Measurements from ENCODE around the gene API5. TPM values are rescaled to one million over a fixed set of nuclear protein-coding genes. Genes with fewer than 3 reads are reported as not detected.

API5 gene
- total and polyA plus RNA-seq, 9 donors: 29.9 to 83.2 (median 68.9) TPM

DNA sequence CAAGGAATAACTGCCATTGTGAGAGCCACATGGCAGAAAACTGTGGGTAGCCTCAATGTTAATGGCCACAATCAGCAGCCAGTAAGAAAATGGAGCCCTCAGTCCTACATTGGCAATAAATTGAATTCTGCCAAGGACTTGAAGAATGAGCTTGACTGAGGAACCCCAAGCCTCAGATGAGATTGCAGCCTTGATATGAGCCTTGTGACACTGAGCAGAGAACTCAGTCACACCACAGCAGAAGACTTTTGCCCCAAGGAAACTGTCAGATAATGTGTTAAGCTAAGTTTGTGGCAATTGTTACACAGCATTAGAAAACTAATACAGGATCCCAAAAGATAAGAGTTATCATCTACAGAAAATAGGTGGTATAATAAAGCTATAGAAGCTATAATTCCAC is 44.5 kb downstream of the API5 start:
- H3K27ac ChIP-seq: no peak overlapping the region
- TF ChIP-seq POLR2A (IDR thresholded peaks at IDR 0.05): no peak
- TF ChIP-seq EP300 (IDR thresholded peaks at IDR 0.05): no peak
- TF ChIP-seq, protein P1, sequence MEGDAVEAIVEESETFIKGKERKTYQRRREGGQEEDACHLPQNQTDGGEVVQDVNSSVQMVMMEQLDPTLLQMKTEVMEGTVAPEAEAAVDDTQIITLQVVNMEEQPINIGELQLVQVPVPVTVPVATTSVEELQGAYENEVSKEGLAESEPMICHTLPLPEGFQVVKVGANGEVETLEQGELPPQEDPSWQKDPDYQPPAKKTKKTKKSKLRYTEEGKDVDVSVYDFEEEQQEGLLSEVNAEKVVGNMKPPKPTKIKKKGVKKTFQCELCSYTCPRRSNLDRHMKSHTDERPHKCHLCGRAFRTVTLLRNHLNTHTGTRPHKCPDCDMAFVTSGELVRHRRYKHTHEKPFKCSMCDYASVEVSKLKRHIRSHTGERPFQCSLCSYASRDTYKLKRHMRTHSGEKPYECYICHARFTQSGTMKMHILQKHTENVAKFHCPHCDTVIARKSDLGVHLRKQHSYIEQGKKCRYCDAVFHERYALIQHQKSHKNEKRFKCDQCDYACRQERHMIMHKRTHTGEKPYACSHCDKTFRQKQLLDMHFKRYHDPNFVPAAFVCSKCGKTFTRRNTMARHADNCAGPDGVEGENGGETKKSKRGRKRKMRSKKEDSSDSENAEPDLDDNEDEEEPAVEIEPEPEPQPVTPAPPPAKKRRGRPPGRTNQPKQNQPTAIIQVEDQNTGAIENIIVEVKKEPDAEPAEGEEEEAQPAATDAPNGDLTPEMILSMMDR (IDR thresholded peaks at IDR 0.05): no peak
- H3K27me3 ChIP-seq: no peaks in the 10 kb centered on the region
- no peak for DNase-seq
- H3K4me3 ChIP-seq: no peak overlapping the region
- H3K36me3 ChIP-seq: no peaks in the 10 kb centered on the region
- H3K9me3 ChIP-seq: no peaks in the 10 kb centered on the region
- intact Hi-C loops (cut with DNase I): no loop called here
- peaks cover 9% of the 10 kb centered on the region for H3K4me1 ChIP-seq (ENCODE audit: insufficient read depth)

DNA sequence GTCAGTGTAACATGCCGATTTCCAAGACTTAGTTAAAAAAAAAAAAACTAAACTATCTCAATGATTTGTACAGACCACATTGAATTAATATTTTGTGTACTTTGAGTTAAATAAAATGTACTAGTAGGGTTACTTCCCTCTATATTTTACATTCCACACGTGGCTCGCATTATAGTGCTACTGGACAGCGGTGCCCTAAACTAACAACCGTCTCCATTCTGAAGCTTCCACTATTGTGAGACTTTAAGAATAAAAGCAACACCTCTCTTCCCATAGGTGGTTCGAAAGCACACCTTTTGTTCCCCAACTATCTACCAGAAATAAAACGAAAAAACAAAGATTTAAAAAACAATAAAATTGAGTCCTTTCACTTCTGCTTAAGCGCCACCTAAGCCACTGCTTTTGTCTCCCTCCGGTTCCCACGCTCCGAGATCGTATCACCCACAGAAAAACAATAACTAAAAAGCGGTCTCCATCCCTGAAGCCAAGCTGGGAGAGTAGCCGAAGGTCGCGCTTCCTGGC is 46.5 kb downstream of the API5 start:
- intact Hi-C loops (cut with DNase I): no loop called here
- no peak for DNase-seq
- Histone ChIP-seq H3K4me3 (peak overlapping the region; percentile 81), H3K9me3 (no peaks in the 10 kb centered on the region), H3K27me3 (no peaks in the 10 kb centered on the region), H3K4me1 (ENCODE audit: insufficient read depth) (peaks cover 9% of the 10 kb centered on the region), H3K27ac (peak overlapping the region; percentile 66 to 75), H3K36me3 (no peaks in the 10 kb centered on the region)
- TF ChIP-seq, protein P1 (IDR thresholded peaks at IDR 0.05): no peak
- TF ChIP-seq POLR2A (IDR thresholded peaks at IDR 0.05): no peak
- no peak for TF ChIP-seq EP300 (IDR thresholded peaks at IDR 0.05)
- WGBS, 3 donors: 0 to 2% (median 1%) methylated on average over 16 of the region's 16 CpGs

DNA sequence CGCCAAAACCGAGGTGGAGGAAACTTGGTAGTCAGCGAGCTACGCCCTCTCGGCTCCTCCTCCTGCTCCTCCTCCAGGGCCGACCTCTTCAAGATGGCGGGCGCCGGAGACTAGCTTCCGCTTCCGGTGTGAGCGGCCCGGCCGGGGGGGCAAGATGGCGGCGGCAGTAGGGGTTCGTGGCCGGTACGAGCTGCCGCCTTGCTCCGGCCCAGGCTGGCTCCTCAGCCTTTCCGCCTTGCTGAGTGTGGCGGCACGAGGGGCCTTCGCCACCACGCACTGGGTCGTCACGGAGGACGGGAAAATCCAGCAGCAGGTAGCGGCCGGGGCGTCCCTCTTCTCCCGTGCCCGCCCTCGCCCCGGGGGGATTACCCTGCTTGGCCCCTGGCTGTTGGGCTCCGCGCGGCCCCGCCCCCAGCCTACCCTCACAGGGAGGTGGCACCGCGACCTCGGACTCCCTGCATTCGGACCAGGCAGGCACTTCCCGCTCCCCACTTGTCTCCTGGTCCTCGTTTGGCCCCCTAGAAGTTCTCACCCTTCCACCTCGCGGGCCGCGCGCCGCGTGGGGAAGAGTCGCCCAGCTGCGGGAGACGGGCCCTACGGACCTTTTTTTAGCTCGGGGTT is 47.1 kb downstream of the API5 start, which contains the start of gene TTC17:
TSS of gene TTC17 (plus strand) at position 120 of the 621 bp plus-strand sequence. CDS start at position 155, 35 bp downstream.
- no peaks in the 10 kb centered on the region for H3K27me3 ChIP-seq
- H3K36me3 ChIP-seq: no peaks in the 10 kb centered on the region
- intact Hi-C loops (cut with DNase I): no loop called here
- DNase-seq: peak; percentile 91 to 94 (median 91)
- H3K4me1 ChIP-seq (ENCODE audit: insufficient read depth): peaks cover 9% of the 10 kb centered on the region
- peak; percentile 73 for TF ChIP-seq POLR2A (IDR thresholded peaks at IDR 0.05)
- TF ChIP-seq, protein P1 (IDR thresholded peaks at IDR 0.05): no peak
- no peak for TF ChIP-seq EP300 (IDR thresholded peaks at IDR 0.05)
- 0 to 1% (median 0%) methylated on average over 44 to 58 of the region's 58 CpGs for WGBS, 3 donors
- peak within 1 kb of the TSS; percentile 66 to 75 for H3K27ac ChIP-seq
- H3K4me3 ChIP-seq: peak within 1 kb of the TSS; percentile 81
- no peaks in the 10 kb centered on the region for H3K9me3 ChIP-seq

DNA sequence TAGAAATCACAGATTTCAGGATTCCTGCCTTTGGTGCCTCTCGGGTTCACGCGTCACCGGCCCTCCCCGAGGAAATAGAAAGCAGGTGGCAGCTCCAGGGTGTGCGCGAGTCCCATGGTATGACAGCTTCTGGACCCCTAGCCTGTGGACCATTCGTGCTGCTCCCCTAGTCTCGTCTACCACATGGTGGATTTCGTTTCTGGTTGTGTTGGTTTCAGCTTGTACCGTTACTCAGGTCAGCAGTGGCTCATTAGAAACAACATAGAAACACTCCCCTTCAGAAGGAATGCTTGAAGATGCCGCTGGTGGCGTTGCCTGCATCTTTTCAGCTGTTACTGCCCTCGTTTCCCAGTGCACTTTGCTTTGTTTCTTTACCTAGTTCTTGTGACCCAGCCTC is 47.6 kb downstream of the API5 start:
- Histone ChIP-seq H3K4me3 (peak overlapping the region; percentile 81), H3K36me3 (no peaks in the 10 kb centered on the region), H3K27me3 (no peaks in the 10 kb centered on the region), H3K4me1 (ENCODE audit: insufficient read depth) (peaks cover 9% of the 10 kb centered on the region), H3K27ac (no peak overlapping the region), H3K9me3 (no peaks in the 10 kb centered on the region)
- TF ChIP-seq EP300 (IDR thresholded peaks at IDR 0.05) (no peak), POLR2A (IDR thresholded peaks at IDR 0.05) (no peak)
- TF ChIP-seq, protein P1 (IDR thresholded peaks at IDR 0.05): no peak
- WGBS, 3 donors: 0 to 1% (median 0%) methylated on average over 14 of the region's 14 CpGs
- no peak for DNase-seq
- intact Hi-C loops (cut with DNase I): no loop called here

Data from ovary (tissue), 9 donors.